Measurements from ENCODE around the gene NAA20.
A peak's percentile ranks its signal among the peaks of the same experiment; 100 is the strongest.

The NAA20 gene

DNA sequence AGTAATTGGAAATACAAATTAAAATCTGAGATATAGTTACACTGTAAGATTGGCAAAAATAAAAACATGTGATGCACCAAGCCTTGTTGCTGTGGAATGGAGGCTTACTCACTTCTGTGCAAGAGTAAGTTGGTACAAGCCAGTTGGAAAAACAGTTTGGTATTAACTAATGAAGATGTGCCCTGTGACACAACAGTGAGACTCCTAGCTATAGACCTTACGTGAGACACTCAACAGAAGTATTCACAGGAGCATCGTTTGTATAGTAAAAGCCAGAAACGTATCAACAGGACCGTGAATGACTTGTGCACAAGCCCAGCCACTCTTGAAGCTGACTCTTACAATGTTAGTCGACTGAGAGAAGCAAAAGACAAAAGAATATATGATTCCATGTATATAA lies 14.6 kb downstream of the NAA20 start:
- TF ChIP-seq, protein P1, sequence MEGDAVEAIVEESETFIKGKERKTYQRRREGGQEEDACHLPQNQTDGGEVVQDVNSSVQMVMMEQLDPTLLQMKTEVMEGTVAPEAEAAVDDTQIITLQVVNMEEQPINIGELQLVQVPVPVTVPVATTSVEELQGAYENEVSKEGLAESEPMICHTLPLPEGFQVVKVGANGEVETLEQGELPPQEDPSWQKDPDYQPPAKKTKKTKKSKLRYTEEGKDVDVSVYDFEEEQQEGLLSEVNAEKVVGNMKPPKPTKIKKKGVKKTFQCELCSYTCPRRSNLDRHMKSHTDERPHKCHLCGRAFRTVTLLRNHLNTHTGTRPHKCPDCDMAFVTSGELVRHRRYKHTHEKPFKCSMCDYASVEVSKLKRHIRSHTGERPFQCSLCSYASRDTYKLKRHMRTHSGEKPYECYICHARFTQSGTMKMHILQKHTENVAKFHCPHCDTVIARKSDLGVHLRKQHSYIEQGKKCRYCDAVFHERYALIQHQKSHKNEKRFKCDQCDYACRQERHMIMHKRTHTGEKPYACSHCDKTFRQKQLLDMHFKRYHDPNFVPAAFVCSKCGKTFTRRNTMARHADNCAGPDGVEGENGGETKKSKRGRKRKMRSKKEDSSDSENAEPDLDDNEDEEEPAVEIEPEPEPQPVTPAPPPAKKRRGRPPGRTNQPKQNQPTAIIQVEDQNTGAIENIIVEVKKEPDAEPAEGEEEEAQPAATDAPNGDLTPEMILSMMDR (IDR thresholded peaks at IDR 0.05; ENCODE audit: insufficient read depth, low read depth, low read length, missing control alignments), result no peak
- no peak overlapping the region for H3K4me3 ChIP-seq (ENCODE audit: low read depth, low read length)
- DNase-seq (ENCODE audit: low read depth), result no peak

DNA sequence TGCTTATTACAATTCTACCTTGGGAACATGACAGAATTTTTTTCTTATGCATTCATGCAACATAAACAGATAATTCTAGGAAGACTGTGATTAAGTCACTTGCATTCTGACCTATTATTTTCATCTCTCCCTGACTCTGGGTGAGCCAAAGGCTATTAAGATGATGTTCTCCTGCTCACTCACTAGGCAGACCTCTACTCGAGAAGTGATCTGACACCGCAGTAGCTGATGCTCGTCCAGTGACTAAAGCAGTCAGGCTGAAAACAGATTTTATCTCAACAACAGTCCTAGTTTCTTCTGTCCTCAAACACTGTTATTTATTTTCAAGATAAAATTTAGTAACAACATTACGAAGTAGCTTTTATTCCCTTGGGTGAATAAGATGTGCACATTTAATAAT lies 17.3 kb downstream of the NAA20 start:
- TF ChIP-seq, protein P1 (IDR thresholded peaks at IDR 0.05; ENCODE audit: insufficient read depth, low read depth, low read length, missing control alignments), result no peak
- H3K4me3 ChIP-seq (ENCODE audit: low read depth, low read length), result no peak overlapping the region
- DNase-seq (ENCODE audit: low read depth), result no peak

DNA sequence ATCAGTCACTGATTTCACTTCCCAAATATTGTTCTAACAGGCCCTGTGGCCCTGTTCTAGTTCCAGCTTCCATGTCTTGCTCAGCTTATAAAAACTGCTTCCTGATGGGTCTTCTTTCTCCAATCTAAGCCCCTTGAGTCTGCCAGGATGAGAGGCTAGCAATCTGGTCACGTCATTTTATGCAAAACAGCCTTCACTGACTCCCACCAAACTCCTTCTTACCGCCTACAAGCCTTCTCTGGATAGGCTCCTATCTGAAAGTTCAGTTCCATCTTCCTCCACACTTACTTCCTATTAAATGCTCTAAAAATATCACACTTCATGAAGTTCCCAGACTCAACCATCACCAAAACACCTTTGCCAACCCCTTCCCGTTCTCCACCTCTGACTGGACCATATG lies 19.6 kb downstream of the NAA20 start:
- H3K4me3 ChIP-seq (ENCODE audit: low read depth, low read length), result no peak overlapping the region
- TF ChIP-seq, protein P1 (IDR thresholded peaks at IDR 0.05; ENCODE audit: insufficient read depth, low read depth, low read length, missing control alignments), result no peak
- no peak for DNase-seq (ENCODE audit: low read depth)

DNA sequence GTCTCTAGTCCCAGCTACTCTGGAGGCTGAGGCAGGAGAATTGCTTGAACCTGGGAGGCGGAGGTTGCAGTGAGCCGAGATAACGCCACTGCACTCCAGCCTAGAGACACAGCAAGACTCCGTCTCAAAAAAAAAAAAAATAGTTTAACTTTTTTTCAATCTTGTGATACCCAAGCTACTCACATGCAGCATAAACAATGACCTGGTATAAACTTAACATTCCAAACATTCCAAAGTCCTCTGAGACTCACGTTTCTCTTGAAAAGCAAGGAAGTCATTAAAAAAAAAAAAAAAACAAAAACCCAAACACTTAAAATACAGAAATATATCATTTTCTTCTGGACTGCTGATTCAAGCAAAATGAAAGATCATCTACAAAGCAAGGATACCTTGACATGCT lies 20.8 kb downstream of the NAA20 start:
- no peak overlapping the region for H3K4me3 ChIP-seq (ENCODE audit: low read depth, low read length)
- TF ChIP-seq, protein P1 (IDR thresholded peaks at IDR 0.05; ENCODE audit: insufficient read depth, low read depth, low read length, missing control alignments), result no peak
- no peak for DNase-seq (ENCODE audit: low read depth)

DNA sequence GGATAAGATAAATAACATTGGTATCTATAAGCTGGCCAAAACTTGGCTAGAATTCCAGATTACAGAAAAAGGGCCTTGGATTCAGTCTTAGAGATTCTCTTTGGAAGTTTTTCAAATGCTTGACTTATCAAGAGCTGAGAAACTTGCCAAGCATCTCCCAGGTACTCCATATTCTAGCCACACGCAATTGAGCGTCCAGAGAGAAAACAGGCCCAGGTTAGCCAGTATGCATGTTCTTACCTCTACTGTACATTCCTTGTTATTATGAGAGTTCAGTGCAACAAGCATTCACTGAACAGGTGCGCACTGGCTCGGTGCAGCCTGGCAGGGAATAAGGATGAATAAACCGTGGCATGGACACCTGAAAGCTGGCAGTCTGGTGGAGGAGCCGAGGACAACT lies 21.4 kb downstream of the NAA20 start:
- no peak for DNase-seq (ENCODE audit: low read depth)
- TF ChIP-seq, protein P1 (IDR thresholded peaks at IDR 0.05; ENCODE audit: insufficient read depth, low read depth, low read length, missing control alignments), result no peak

DNA sequence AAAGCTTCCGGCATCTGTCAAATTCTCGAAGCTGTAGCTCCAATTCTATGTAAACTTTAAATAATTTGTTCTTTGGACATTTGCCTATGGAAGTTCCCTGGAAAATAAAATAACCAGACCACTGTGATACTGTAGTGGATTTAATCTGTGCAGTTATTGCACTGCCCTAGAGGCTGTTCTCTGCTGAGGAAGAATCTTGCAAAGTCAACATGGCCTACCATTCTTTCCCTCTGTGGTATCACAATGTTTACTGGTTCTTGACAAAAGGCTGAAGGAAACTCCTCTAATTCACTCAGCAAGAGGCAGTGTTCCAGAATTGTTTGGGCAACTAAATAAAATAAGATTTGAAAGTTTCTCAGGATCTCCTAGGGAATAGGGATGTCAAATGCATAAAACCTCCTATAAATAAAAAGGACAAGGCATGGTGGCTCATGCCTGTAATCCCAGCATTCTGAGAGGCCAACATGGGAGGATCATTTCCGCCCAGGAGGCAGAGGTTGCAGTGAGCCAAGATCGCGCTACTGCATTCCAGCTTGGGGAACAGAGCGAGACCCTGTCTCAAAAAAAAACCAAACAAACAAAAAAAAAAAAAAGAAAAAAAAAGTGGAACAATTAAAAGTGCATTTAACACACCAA lies 22.7 kb downstream of the NAA20 start:
- H3K4me3 ChIP-seq (ENCODE audit: low read depth, low read length), result no peak overlapping the region
- TF ChIP-seq, protein P1 (IDR thresholded peaks at IDR 0.05; ENCODE audit: insufficient read depth, low read depth, low read length, missing control alignments), result no peak
- no peak for DNase-seq (ENCODE audit: low read depth)

More for the DNA sequence above, 21.4 kb downstream of the NAA20 start:
- H3K4me3 ChIP-seq (ENCODE audit: low read depth, low read length), result no peak overlapping the region

DNA sequence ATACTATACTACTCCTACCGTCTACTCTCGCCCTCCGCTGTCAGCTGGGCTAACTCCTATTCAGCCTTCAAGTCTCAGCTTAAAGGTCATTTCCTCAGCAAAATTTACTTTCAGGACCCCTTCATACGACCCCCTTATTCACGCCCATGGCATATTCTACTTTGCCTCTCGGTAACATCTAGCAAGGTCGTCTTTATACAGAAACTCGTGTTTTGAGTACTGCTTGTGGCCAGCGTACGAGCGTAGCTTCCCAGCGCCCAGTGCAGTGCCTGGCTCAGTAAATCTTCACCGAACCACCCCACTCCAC lies 34.6 kb downstream of the NAA20 start:
- TF ChIP-seq, protein P1 (IDR thresholded peaks at IDR 0.05; ENCODE audit: insufficient read depth, low read depth, low read length, missing control alignments), result no peak
- H3K4me3 ChIP-seq (ENCODE audit: low read depth, low read length), result peak overlapping the region; percentile 60
- peak; percentile 2 for DNase-seq (ENCODE audit: low read depth)
